ENCODE results near the gene STPG3. TPM values are rescaled to one million over a fixed set of nuclear protein-coding genes. Genes with fewer than 3 reads are reported as not detected.

STPG3 gene
- total and polyA plus RNA-seq, 2 of the 13 experiments (the other 11 are each of a cell fraction or from before 2014, with no cell fraction given), result not detected

DNA sequence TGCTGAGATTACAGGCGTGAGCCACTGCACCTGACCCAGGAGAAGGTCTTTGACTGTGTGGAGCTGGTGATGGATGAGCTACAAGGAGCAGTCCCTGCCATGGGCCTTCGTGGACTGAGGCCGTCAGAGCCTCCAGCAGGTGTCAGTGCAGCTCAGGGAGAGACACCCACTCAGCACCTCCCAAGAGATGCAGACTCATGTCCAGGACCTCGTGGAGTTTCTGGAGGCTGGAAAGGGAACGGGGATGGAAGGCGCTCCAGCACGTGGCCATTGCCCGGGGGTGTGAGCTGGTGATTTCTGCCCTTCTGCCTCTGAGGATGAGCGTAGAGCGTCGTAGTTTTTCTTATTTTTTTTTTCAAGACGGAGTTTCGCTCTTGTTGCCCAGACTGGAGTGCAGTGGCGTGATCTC, 35.9 kb downstream of the STPG3 start:
- CTCF ChIA-PET (ENCODE audit: low intra/inter-chr PET ratio, low total read pairs), result interaction anchor here (0.8 to 1.2 kb wide), 3 partner anchors 32 to 158 kb away, joined by 3 to 6 read pairs (median 5); no protein-coding TSS in a partner anchor
- TF ChIP-seq KLF6 (CRISPR knock-in tag; IDR thresholded peaks at IDR 0.05) (no peak), RXRB (CRISPR knock-in tag; IDR thresholded peaks at IDR 0.05; ENCODE audit: borderline replicate concordance) (no peak; the same call in 1 of the 2 replicates), ZNF17 (CRISPR knock-in tag; IDR thresholded peaks at IDR 0.05) (no peak), YEATS2 (CRISPR knock-in tag; IDR thresholded peaks at IDR 0.05; ENCODE audit: borderline replicate concordance) (peak; percentile 29; the same call in 1 of the 2 replicates), ZNF761 (CRISPR knock-in tag; conservative IDR thresholded peaks at IDR 0.05) (no peak), ZFP36L1 (CRISPR knock-in tag; IDR thresholded peaks at IDR 0.05) (no peak), ZNF543 (CRISPR knock-in tag; IDR thresholded peaks at IDR 0.05) (no peak), POLR2AphosphoS2 (IDR thresholded peaks at IDR 0.05; ENCODE audit: low read depth, low read length) (no peak), MEIS1 (CRISPR knock-in tag; IDR thresholded peaks at IDR 0.05; ENCODE audit: borderline replicate concordance) (no peak), HCFC1 (IDR thresholded peaks at IDR 0.05; ENCODE audit: low read depth, low read length) (no peak), SALL2 (CRISPR knock-in tag; IDR thresholded peaks at IDR 0.05) (no peak), KLF9 (CRISPR knock-in tag; IDR thresholded peaks at IDR 0.05; ENCODE audit: low read depth) (no peak), TAF1 (CRISPR knock-in tag; IDR thresholded peaks at IDR 0.05) (no peak), ZSCAN31 (CRISPR knock-in tag; IDR thresholded peaks at IDR 0.05; ENCODE audit: low read depth) (no peak), HIVEP1 (CRISPR knock-in tag; IDR thresholded peaks at IDR 0.05) (no peak), KDM6A (CRISPR knock-in tag; IDR thresholded peaks at IDR 0.05; ENCODE audit: low read depth) (no peak), SAFB2 (CRISPR knock-in tag; IDR thresholded peaks at IDR 0.05; ENCODE audit: borderline replicate concordance, low read depth) (no peak)
- TF ChIP-seq, protein P1, sequence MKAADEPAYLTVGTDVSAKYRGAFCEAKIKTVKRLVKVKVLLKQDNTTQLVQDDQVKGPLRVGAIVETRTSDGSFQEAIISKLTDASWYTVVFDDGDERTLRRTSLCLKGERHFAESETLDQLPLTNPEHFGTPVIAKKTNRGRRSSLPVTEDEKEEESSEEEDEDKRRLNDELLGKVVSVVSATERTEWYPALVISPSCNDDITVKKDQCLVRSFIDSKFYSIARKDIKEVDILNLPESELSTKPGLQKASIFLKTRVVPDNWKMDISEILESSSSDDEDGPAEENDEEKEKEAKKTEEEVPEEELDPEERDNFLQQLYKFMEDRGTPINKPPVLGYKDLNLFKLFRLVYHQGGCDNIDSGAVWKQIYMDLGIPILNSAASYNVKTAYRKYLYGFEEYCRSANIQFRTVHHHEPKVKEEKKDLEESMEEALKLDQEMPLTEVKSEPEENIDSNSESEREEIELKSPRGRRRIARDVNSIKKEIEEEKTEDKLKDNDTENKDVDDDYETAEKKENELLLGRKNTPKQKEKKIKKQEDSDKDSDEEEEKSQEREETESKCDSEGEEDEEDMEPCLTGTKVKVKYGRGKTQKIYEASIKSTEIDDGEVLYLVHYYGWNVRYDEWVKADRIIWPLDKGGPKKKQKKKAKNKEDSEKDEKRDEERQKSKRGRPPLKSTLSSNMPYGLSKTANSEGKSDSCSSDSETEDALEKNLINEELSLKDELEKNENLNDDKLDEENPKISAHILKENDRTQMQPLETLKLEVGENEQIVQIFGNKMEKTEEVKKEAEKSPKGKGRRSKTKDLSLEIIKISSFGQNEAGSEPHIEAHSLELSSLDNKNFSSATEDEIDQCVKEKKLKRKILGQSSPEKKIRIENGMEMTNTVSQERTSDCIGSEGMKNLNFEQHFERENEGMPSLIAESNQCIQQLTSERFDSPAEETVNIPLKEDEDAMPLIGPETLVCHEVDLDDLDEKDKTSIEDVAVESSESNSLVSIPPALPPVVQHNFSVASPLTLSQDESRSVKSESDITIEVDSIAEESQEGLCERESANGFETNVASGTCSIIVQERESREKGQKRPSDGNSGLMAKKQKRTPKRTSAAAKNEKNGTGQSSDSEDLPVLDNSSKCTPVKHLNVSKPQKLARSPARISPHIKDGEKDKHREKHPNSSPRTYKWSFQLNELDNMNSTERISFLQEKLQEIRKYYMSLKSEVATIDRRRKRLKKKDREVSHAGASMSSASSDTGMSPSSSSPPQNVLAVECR (CRISPR knock-in tag; IDR thresholded peaks at IDR 0.05; ENCODE audit: borderline replicate concordance), result no peak
- TF ChIP-seq, protein P2, sequence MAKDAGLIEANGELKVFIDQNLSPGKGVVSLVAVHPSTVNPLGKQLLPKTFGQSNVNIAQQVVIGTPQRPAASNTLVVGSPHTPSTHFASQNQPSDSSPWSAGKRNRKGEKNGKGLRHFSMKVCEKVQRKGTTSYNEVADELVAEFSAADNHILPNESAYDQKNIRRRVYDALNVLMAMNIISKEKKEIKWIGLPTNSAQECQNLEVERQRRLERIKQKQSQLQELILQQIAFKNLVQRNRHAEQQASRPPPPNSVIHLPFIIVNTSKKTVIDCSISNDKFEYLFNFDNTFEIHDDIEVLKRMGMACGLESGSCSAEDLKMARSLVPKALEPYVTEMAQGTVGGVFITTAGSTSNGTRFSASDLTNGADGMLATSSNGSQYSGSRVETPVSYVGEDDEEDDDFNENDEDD (CRISPR knock-in tag; IDR thresholded peaks at IDR 0.05; ENCODE audit: borderline replicate concordance), result peak; percentile 75; the same call in 1 of the 2 replicates
- TF ChIP-seq, protein P3, sequence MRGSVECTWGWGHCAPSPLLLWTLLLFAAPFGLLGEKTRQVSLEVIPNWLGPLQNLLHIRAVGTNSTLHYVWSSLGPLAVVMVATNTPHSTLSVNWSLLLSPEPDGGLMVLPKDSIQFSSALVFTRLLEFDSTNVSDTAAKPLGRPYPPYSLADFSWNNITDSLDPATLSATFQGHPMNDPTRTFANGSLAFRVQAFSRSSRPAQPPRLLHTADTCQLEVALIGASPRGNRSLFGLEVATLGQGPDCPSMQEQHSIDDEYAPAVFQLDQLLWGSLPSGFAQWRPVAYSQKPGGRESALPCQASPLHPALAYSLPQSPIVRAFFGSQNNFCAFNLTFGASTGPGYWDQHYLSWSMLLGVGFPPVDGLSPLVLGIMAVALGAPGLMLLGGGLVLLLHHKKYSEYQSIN (CRISPR knock-in tag; IDR thresholded peaks at IDR 0.05; ENCODE audit: borderline replicate concordance), result no peak

More for the DNA sequence above, 35.9 kb downstream of the STPG3 start:
- no peaks in the 10 kb centered on the region for H3K27me3 ChIP-seq (ENCODE audit: control insufficient read depth in 1 of 2, insufficient read depth in 2 of 2, low read length in 2 of 2)
- 0 out of 5 replicates have a peak, but pooled peaks cover 0 to under 1% of the 10 kb centered on the region in 2 experiments for H3K36me3 ChIP-seq (replicated peaks in 1 of 2; ENCODE audit: control insufficient read depth in 1 of 2, insufficient read depth in 2 of 2, low read length in 2 of 2)
- H3K9ac ChIP-seq (ENCODE audit: insufficient read depth, low read depth, low read length), result no peak overlapping the region
- H3K4me2 ChIP-seq (ENCODE audit: low read depth, low read length), result no peak overlapping the region
- no peak overlapping the region for H3K27ac ChIP-seq (ENCODE audit: extremely low read length, insufficient read depth, low read length)
- BruUV-seq (replicated peaks), result no TSS peak
- no peak overlapping the region for H2AFZ ChIP-seq (ENCODE audit: low read length)
- DNase-seq (ENCODE audit: low spot score) (peak; percentile 68), FAIRE-seq (no peak), ATAC-seq (peak; percentile 98)
- H4K20me1 ChIP-seq (ENCODE audit: insufficient read depth, low read length), result no peaks in the 10 kb centered on the region
- in situ Hi-C loops (cut with HindIII; ENCODE audit: extremely low pct_ligation_motif_present, low pct_unique_long_range_greater_than_20kb), result loop anchor here (10.0 kb wide), 1 partner anchor 238 kb away; no protein-coding TSS in a partner anchor
- no peak overlapping the region for H3K4me3 ChIP-seq (replicated peaks in 1 of 3; ENCODE audit: insufficient read depth in 1 of 3, low read depth in 2 of 3, low read length in 3 of 3)
- POLR2A ChIA-PET, result interaction anchor here (0.7 to 1.4 kb wide), 5 partner anchors 9 to 46 kb away, joined by 3 to 10 read pairs (median 4); partner anchors contain the start of genes TOR4A and TUBB4B
- 46% methylated on average over 13 of the region's 14 CpGs for WGBS (ENCODE audit: low lambda C conversion rate)
- peaks cover 13% of the 10 kb centered on the region for H3K4me1 ChIP-seq (ENCODE audit: insufficient read depth, low read length)
- H3K9me3 ChIP-seq (ENCODE audit: low read length), result no peaks in the 10 kb centered on the region
- intact Hi-C loops (cut with micrococcal nuclease; ENCODE audit: unreplicated experiment), result loop anchor here (5.0 kb wide), 1 partner anchor 160 kb away; no protein-coding TSS in a partner anchor
- H3K79me2 ChIP-seq (ENCODE audit: insufficient read depth, low read length), result no peaks in the 10 kb centered on the region

Data from HepG2 (cell line).